Measurements from ENCODE around the gene MTPN.

MTPN gene

DNA sequence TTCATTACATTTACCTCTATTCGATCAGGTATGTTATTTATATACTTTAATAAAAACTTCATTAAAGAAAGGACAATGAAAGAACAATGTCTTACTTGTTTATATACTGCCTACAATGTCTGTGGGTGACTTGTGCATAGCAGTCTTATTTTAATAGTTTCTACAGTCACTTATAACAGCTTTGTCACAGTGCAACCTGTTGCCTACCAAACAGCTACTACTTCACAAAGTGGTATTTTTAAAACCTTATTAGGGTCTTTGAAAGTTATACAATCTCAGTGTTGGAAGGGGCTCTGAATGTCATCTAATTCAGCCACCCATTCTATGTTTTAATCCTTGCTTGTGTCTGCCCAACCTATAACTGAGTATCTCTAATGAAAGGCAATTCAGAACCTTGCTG, 19.0 kb downstream of the MTPN start:
- no peak for DNase-seq (ENCODE audit: low read depth in 2 of 3, low spot score in 1 of 3)

DNA sequence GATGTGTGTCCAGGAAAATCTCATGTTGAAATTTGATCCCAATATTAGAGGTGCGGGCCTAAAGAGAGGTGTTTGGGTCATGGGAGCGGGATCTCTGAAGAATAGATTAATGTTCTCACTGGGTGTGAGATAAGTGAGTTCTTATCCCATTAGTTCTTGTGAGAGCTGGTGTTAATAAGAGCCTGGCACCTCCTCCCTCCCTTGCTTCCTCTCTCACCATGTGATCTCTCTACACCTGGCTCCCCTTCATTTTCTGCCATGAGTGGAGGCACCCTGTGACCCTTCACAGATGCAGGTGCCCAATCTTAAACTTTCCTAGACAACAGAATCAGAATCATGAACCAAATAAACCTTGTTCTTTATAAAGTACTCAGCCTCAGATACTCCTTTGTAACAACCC, 19.5 kb downstream of the MTPN start:
- no peak for DNase-seq (ENCODE audit: low read depth in 2 of 3, low spot score in 1 of 3)

DNA sequence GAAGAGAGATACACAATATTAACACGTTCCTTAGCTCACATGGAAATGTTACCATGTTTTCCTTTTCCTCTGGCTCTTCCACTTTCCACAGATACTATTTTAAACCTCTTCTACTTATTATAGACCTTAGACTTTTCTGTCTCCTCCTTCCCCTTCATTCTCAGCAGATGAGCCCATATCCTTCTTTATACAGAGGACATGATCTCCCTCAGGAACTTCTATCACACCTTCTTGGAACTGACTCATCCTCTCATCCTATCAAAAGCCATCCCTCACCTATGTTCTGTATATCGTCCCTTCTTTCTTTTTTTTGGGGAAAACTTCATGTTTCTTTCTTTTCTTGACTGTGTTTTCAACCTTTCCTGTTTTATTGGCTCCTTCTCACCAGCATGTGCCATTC, 20.8 kb downstream of the MTPN start:
- no peak for DNase-seq (ENCODE audit: low read depth in 2 of 3, low spot score in 1 of 3)

DNA sequence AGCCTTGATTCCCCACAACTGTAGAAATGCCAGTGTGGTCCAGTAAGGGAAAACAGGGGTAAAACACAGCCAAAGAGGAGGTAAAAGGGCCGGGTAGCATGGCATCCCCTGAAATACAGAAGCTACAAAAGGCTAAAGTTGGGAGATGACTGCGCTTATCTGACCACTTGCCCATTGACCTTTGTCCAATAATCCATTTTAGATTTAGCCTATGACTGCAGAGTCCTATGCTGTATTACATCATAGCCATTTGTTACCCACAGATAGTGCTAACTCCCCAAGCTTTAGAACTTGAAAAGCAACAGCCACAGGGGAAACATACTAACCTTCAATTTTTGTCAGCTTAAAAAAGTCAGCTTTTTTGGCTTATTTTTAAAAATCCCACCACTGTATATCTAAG, 26.2 kb downstream of the MTPN start:
- DNase-seq (ENCODE audit: low read depth in 2 of 3, low spot score in 1 of 3) = no peak

DNA sequence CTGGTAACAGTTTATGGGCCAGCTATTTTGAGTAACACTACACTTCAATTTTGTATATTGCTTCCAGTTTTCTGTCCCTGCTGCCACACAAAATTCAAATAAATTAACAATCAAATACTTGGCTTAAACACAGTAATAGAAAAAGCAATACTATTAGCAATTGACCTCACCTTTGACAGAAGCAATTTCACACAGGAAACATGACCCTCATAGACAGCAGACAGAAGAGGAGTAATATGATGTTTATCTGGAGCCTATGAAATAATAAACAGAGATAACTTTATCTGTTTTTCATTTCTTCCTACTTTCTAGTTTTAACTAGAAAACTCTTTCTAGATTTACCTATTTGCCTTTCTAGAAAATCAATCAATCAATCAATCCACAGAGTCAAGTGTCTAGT, 26.7 kb downstream of the MTPN start:
- DNase-seq (ENCODE audit: low read depth in 2 of 3, low spot score in 1 of 3) = no peak

DNA sequence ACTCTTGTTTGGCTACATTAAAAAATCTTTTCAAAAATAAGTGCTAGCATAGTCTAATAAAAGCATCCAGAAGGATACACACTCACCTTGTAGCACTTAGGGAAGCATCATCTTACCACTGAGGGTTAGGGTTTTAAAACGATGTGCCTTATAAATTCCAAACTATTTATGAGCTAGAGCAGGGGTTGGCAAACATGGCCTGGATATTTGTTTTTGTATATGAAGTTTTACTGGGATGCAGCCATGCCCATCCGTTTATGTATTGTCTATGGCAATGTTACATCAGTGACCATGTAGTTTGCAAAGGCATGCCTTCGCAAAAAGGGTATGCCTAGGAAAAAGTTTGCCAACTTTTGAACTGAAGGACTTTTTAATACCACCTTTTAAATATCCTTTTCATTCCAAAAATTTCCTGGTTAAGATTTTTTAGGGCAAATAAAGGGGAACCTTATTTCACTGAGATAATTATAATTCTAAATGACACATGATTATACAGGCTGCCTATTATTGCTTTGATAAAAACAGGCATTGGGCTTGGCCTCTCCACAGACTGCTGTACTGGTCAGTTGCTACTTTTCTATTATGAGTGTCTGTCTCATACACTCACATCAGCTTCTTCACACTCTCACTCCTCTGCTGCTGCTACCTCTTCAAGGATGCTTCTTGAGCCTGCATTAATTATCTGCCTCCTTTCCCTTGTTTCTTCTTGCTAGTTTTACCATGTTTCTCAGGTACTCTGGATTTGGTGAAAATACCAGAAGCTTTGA, 30.7 kb downstream of the MTPN start:
- no peak for DNase-seq (ENCODE audit: low read depth in 2 of 3, low spot score in 1 of 3)

DNA sequence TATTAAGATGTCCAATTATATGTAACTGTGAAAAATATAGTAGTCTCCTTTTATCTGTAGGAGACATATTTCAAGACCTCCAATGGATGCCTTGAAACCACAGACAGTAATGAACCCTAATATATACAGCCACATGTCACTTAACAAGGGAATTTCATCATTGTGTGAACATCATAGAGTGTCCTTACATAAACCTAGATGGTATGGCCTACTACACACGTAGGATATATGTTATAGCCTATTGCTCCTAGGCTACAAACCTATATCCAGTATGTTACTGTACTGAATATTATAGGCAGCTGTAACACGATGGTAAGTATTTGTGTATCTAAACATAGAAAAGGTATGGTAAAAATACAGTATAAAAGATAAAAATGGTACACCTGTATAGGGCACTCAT, 32.4 kb downstream of the MTPN start:
- DNase-seq (ENCODE audit: low read depth in 2 of 3, low spot score in 1 of 3) = no peak

DNA sequence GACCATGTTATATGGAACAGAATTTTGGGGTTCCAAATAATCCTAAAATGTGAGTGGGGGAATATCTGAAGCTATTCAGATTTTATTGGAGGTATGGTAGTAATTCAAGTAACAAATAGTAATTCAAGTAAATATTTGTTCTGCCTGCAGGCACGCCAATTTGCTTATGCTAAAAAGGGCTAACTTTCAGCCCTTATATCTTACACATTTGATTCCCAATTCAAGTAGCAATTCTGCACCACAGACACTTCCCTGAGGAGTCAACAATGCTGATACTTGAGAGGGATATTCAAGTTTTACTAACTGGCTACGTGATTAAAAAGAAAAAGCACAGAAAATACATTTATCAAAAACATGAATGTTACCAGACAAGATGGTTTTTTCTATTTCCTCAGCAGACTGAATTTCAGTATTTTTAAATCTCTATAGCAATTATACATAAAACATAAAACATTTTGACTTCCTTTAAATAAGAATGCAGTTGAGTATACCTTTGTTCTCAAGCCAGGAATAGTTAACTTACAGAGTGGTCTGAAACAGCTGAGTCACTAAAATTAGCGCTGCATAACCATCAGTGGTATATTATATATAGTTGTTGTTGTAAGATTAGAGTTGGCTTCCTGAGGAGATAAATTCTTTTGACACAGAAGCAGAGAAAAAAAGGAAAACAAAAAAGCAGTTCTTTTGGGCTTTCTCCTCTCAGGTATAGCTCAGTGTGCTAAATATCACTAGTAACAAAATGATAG, 33.9 kb downstream of the MTPN start:
- no peak for DNase-seq (ENCODE audit: low read depth in 2 of 3, low spot score in 1 of 3)

DNA sequence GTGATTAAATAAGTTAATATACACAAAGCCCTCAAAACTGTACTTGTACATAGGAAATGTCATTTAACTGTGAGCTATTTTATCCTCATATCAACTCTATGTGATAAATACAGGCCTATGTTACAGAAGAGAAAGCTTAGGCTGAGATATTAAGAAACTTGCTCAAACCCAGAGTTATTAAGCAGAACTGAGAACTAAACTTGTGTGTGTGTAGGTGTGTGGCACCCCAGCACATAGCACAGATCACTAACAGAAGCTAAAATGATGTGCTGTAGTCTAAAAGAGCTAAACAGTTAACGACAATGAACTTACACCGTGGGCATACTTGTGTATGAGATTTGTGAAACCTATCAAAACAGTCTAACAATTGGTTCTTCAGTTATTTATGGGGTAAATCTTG, 34.5 kb downstream of the MTPN start:
- no peak for DNase-seq (ENCODE audit: low read depth in 2 of 3, low spot score in 1 of 3)

DNA sequence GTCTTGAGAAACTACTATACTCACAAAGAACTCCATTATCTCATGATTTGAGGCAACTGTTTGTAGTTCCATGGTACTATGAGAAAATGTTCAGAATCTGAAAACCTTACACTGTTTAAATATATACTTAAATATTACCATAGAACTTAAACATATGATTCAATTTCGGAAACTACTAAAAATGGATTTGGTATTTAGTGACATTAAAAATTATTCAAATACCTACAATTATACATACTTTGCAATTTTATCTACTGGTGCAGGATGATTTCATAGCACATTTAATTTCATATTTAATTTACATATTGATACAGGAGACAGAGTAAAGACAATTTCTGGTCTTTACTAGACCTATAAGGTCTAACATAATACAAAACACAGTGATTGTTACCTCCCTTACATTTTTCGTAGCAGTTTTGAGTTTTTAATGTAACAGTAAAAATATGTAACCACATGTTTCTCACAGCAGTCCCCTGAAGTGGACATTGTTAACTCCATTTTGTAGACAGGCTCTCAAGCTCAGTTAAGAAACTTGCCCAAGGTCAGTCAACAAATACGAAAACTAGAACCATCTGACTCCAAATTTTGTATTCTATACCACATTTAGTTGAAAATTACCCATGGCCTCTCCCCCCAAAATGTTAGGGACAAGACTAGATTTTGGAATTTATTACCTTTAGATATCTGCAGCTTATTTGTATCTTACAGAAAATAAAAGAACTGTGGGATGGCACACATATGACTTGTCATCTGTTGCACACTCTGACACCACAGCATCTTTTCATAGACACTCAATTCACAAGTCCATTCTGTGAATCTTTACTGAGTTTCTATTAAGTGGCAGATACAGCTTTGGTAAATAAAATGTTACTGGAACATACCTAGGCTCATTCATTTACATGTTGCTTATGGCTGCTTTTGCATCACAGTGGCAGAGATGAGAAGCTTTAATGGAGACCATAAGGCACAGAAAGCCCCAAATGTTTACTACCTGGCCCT, 36.8 kb downstream of the MTPN start:
- no peak for DNase-seq (ENCODE audit: low read depth in 2 of 3, low spot score in 1 of 3)

DNA sequence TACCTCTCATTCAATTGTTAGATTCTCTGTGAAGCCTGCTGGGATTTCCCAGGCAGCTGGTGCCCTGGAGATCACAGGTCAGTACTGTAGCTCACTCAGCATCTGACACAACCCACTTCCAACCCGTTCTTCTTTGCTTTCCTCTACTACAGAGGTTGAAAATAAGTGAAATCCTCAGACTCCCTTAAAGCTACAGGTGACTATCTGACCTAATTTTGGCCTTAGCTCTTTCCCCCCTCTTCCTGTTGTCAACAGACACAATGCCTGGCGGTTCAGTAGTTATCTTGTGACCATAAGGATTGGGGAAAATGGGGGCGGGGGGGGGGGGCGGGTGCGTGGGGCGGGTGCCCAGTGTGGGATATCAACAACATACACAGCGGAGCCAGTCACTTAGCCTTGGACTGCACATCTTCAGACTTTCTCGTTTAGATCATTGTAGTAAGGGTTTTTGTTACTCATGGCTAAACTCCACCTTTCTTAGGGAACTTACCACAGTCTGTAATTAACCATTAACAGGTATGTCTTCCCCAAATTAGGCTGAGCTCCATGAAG, 37.8 kb downstream of the MTPN start:
- DNase-seq (ENCODE audit: low read depth in 2 of 3, low spot score in 1 of 3) = no peak

DNA sequence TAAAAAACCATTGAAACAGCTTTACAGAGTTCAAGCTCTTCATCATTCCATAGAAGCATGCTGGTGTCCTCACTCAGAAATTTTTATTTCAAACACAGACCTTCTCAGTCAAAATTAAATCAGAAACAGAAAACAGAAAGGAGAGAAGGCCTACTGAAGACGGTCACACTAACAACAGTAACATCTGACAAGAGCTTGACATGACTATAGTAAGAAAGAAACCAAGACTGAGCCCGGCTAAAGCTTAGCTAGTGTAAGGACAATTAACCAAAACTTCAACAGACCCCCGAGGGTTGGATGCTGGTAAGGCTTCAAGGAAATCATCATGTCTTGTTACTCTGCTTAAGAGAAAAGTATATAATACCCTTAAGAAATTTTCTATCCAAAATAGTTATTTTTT, 38.6 kb downstream of the MTPN start:
- DNase-seq (ENCODE audit: low read depth in 2 of 3, low spot score in 1 of 3) = no peak

DNA sequence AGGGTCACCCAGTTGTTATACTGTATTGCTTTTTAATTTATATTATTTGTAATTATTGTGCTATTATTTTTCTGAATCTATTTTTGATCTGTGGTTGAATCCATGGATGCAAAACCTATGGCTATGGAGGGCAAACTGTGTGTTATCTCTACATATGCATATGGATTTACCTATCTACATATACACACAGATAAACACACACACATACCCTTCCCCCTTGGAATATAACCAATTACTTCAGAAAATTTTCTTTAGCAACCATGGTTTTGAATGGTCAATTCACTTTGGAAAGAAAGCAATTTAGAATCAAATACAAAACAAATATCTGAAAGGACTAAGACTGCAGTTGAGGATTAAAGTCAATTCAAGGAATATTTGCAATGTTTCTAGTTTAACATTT, 39.1 kb downstream of the MTPN start:
- no peak for DNase-seq (ENCODE audit: low read depth in 2 of 3, low spot score in 1 of 3)

DNA sequence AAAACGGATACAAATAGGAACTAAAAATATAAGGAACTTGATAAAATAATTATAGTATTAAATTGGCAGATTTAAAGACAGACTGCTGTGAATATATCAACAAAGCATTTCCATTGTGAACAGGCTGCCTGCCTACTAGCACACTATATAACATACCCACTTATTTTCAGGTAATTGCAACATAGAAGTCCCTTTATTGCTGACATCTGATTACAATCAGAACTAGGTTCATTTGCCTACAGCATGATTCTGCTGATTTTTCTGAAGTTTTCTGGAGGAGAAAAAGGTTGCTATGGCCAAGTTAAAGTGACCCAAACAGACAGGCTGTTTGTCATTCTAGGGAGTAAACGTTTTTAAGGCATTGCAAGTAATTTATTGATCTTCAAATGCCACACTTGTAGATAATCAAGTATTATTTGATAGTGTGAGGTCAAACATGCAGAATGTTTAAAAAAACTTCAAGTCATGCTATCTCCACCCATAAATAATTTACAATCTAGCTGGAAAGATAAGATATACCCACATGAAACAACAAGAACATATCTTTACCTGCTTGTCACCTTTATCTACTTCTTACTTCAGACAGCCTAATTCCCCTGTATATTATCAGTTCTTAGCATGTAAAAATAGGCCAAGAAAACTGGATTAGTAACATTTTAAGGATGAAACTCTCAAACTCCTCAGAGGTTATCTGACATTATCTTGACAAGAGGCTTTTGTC, 40.5 kb downstream of the MTPN start:
- DNase-seq (ENCODE audit: low read depth in 2 of 3, low spot score in 1 of 3) = no peak

DNA sequence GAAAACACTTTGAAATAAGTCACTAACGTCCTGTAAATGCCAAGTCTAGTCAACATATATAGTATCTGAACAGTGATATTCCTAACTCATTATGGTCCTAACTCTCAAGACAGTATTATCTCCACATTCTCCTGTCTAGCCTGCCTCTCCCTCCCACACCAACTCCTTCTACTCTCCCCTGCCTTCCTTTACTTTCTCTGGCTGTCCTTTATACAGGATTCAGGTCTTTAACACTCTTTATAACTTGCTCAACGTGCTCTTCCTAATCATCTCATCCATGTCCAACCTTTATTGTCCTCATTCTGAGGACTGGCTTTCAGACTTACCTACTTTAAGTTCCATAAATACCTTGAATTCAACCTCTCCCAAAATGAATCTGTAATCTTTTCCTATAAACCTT, 42.5 kb downstream of the MTPN start:
- no peak for DNase-seq (ENCODE audit: low read depth in 2 of 3, low spot score in 1 of 3)

DNA sequence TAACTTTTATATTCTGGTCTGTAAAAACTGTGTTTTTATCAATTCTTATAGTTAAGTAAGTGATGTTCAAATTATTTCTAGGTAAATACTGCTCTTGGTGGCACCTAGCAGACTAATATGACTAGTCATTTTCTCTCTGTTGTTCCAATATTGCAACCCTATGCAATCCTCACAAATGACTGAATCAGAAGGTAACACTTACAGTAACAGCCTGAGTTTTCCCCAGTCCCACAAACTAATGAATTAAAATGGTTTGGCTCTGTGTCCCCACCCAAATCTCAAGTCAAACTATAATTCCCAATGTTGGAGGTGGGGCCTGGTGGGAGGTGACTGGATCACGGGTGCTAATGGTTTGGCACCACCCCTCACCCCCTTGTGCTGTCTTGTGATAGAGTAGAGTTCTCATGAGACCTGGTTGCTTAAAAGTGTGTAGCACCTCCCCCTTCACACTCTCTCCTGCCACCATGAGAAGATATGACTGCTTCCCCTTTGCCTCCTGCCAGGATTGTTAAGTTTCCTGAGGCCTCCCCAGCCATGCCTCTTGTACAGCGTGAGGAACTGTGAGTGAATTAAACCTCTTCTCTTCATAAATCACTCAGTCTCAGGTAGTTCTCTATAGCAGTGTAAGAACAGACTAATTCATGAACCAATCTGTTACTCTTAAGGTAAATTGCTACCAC, 43.5 kb downstream of the MTPN start:
- DNase-seq (ENCODE audit: low read depth in 2 of 3, low spot score in 1 of 3) = no peak

DNA sequence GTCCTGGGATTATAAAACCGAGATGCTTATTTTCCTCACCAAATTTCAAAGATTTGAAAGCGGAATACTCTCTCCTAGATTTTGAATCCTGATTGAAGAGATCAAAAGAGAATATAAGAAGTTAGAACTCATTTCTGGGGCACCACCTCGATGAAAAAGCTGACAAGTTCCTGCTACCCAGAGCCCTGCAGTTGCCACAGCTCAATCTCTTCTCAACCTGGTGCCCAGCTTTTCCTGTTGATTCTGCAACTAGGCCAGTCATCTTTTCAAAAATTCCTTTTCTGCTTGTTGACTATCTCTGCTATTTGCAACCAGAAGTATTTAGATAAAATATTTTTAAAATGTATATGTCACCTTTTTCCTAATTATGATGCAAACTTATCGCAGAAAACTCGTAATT, 45.0 kb downstream of the MTPN start:
- DNase-seq (ENCODE audit: low read depth in 2 of 3, low spot score in 1 of 3) = no peak

DNA sequence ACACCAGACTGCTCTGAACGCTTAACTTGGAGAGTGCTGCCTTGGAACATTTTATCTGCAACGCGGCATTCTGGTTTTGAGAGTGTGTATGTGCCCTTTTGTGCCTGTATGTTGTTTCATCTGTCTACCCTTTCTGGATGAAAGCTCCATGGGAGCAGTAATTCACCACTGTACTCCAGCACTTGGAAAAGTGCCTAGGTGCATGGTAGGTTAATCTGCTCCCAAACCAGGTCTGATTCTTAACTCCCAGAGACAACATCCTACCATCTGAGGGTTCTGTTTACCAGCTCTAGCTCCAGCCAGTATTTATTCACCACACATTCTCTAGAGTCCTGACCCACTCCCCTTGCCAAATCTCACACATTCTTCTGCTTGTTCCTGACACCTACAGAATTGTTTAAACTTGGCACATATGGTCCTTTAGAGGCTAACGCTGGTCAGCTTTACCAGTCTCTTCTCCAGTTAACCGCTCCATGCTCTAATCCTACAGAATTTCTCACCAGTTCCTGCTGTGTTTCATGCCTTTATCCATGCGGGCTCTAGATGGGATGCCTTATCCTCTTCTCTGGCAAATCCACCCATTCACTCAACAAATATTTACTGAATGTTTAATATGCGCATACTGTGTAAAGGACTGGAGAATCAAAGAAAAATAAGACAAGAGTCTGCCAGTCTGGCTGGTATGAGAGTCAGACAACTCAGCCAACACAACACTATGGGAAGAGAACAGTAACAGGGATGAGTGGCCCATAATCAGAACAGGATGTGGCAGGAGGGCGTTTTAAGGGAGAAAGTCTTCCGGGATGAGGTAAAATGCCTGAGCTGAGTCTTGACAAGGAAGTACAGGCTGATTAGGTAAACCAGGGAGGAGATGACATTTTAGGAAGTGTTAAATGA, 46.3 kb downstream of the MTPN start:
- no peak for DNase-seq (ENCODE audit: low read depth in 2 of 3, low spot score in 1 of 3)

DNA sequence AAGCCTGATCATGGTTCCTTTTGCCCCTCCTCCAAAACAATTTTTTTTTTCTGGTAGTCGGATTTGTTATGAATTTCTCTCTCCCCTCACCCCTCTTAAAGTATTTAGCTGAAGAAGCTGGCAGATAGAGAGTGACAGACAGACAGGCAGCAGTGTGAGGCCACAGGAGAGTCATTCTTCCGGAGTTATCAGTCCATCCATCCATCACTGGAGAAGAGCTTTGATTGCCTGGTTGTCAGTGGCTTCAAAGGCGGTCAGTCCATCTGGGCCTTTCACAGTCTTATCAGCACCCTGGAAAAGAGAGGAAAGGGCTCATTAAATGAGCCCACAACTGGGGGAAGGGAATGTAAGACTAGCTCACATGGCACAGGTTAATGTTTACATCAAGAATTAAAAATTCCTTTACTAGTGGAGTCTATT, 47.4 kb downstream of the MTPN start:
- no peak for DNase-seq (ENCODE audit: low read depth in 2 of 3, low spot score in 1 of 3)
